GM21576 (cell line): ENCODE measurements around the gene RNF168.
"Not testable (repeated sequence)": the region's sequence is repeated elsewhere in the genome, so short reads cannot be mapped to it uniquely, and the experiment has no call there.

ENCODE experiments used
- ATAC-seq: cut with Tn5 transposase; IDR thresholded peaks from one replicate; pipeline ENCODE4 v1.9.1; 2021; ENCODE audit warnings: mild to moderate bottlenecking, moderate library complexity; ENCODE audit not compliant: unreplicated experiment

RNF168 gene

GRCh38 chr3:196470182-196470581 is 33.4 kb downstream of the RNF168 start:
- not testable (repeated sequence) for ATAC-seq

- no peak for ATAC-seq
Measured at GRCh38 chr3:196463804-196464203, 39.8 kb downstream of the RNF168 start.

- no peak for ATAC-seq
Measured at GRCh38 chr3:196463478-196463756, 40.2 kb downstream of the RNF168 start.

GRCh38 chr3:196462680-196463477 is 40.7 kb downstream of the RNF168 start:
- not testable (repeated sequence) for ATAC-seq

- ATAC-seq: no peak
Measured at GRCh38 chr3:196458063-196458462, 45.5 kb downstream of the RNF168 start.

GRCh38 chr3:196457470-196457869 is 46.1 kb downstream of the RNF168 start:
- not testable (repeated sequence) for ATAC-seq

GRCh38 chr3:196454935-196455334 is 48.6 kb downstream of the RNF168 start:
- ATAC-seq: no peak

GRCh38 chr3:196445391-196445790 is 58.2 kb downstream of the RNF168 start:
- not testable (repeated sequence) for ATAC-seq

GRCh38 chr3:196444500-196444894 is 59.1 kb downstream of the RNF168 start:
- no peak for ATAC-seq

GRCh38 chr3:196440696-196441095 is 62.9 kb downstream of the RNF168 start:
- peak; percentile 53 for ATAC-seq

- ATAC-seq: peak; percentile 51
Measured at GRCh38 chr3:196440041-196440537, 63.5 kb downstream of the RNF168 start.

GRCh38 chr3:196432137-196432879 is 71.3 kb downstream of the RNF168 start, which contains the start of gene UBXN7:
TSS of gene UBXN7 (minus strand) at chr3:196432427. CDS start at chr3:196432399, 28 bp downstream.
- peak; percentile 70 for ATAC-seq

- ATAC-seq: peak; percentile 34
Measured at GRCh38 chr3:196431181-196432136, 72.1 kb downstream of the RNF168 start.

- no peak for ATAC-seq
Measured at GRCh38 chr3:196428041-196428440, 75.5 kb downstream of the RNF168 start.

- ATAC-seq: not testable (repeated sequence)
Measured at GRCh38 chr3:196424421-196424820, 79.1 kb downstream of the RNF168 start.

- no peak for ATAC-seq
Measured at GRCh38 chr3:196423044-196423781, 80.4 kb downstream of the RNF168 start.

- not testable (repeated sequence) for ATAC-seq
Measured at GRCh38 chr3:196421668-196422067, 81.9 kb downstream of the RNF168 start.

GRCh38 chr3:196419386-196419785 is 84.2 kb downstream of the RNF168 start:
- ATAC-seq: no peak
